HEK293 (cell line): ENCODE data around the gene SNAI1.

Experiments
- BCL11B ChIP-seq: fragments of 450-650 bp; formaldehyde crosslinking; IDR thresholded peaks from 2 replicates; pipeline ENCODE4 v1.5.1; 2016; ENCODE audit warnings: low read depth, missing biosample characterization, missing genetic modification characterization
- CTCF ChIP-seq: fragments of 450-650 bp; formaldehyde crosslinking; IDR thresholded peaks from 2 replicates; pipeline ENCODE4 v1.5.1; 2016; ENCODE audit warnings: missing biosample characterization, missing genetic modification characterization
- HOXA7 ChIP-seq: sonication (generic); formaldehyde crosslinking; IDR thresholded peaks from 2 replicates; pipeline ENCODE4 v1.8.1; 2022; ENCODE audit warnings: missing genetic modification reagents, borderline replicate concordance
- SP2 ChIP-seq: fragments of 450-650 bp; formaldehyde crosslinking; IDR thresholded peaks from 2 replicates; pipeline ENCODE4 v1.5.1; 2016; ENCODE audit warnings: missing biosample characterization, missing genetic modification characterization
- ZNF121 ChIP-seq: fragments of 450-650 bp; formaldehyde crosslinking; IDR thresholded peaks from 2 replicates; pipeline ENCODE4 v1.5.1; 2016; ENCODE audit warnings: missing biosample characterization, missing genetic modification characterization
- ZNF221 ChIP-seq: fragments of 450-650 bp; formaldehyde crosslinking; IDR thresholded peaks from 2 replicates; pipeline ENCODE4 v1.5.1; 2017; ENCODE audit warnings: missing biosample characterization, missing genetic modification characterization, borderline replicate concordance
- ZNF292 ChIP-seq: fragments of 450-650 bp; formaldehyde crosslinking; IDR thresholded peaks from 2 replicates; pipeline ENCODE4 v1.5.1; 2016; ENCODE audit warnings: low read depth, missing biosample characterization, missing genetic modification characterization, borderline replicate concordance
- ZNF350 ChIP-seq: fragments of 450-650 bp; formaldehyde crosslinking; IDR thresholded peaks from 2 replicates; pipeline ENCODE4 v1.5.0; 2017; ENCODE audit warnings: missing biosample characterization, mild to moderate bottlenecking, missing genetic modification characterization

DNA sequence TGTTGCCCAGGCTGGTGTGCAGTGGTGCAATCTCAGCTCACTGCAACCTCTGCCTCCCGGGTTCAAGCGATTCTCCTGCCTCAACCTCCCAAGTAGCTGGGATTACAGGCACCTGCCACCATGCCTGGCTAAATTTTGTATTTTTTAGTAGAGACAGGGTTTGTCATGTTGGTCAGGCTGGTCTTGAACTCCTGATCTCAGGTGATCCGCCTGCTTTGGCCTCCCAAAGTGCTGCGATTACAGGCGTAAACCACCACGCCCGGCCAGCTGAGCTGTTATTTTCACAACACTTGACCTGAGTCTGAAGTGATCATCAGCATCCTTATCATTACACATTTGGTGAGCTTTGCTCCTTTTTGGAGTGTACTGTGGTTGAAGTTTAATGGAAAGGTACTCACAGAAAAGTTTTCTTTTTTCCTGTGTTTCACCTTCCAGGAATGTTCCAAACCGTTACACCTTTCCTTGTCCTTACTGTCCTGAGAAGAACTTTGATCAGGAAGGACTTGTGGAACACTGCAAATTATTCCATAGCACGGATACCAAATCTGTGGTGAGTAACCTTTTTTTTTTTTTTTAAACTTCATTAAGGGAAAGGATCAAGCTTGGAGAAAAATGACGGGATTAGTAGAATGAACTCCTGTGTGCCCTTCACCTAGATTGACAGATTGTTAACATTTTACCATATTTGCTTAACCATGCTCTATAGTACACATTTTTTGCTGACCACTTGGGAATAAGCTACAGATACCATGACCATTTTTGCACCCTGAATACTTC, 36.9 kb upstream of the SNAI1 start:
- TF ChIP-seq CTCF (no peak), SP2 (tag by site-specific recombination) (no peak), HOXA7 (CRISPR knock-in tag) (no peak), BCL11B (tag by site-specific recombination) (no peak), ZNF292 (tag by site-specific recombination) (no peak), ZNF350 (tag by site-specific recombination) (no peak), ZNF121 (tag by site-specific recombination) (no peak), ZNF221 (no peak)
